Forelimb muscle (tissue), 1 donor: Measurements from ENCODE around the gene SH2B3. TPM values are rescaled to one million over a fixed set of nuclear protein-coding genes. Genes with fewer than 3 reads are reported as not detected.

Experiments used
- DNase-seq: peaks from one replicate; pipeline ENCODE4 v3.0.0-alpha.2; 2013; ENCODE audit warnings: low read depth
- polyA plus RNA-seq: library from polyadenylated mRNA; unstranded; fragments of 120-200 nt; gene quantifications from one replicate; pipeline ENCODE4 v1.2.1, GENCODE V29; 2013; ENCODE audit not compliant: insufficient read length

SH2B3 gene
- polyA plus RNA-seq, 1 donor: 12.9 TPM

- DNase-seq: no peak
These were observed 37.9 kb downstream of the SH2B3 start for GRCh38 chr12:111443586-111443985.

DNA sequence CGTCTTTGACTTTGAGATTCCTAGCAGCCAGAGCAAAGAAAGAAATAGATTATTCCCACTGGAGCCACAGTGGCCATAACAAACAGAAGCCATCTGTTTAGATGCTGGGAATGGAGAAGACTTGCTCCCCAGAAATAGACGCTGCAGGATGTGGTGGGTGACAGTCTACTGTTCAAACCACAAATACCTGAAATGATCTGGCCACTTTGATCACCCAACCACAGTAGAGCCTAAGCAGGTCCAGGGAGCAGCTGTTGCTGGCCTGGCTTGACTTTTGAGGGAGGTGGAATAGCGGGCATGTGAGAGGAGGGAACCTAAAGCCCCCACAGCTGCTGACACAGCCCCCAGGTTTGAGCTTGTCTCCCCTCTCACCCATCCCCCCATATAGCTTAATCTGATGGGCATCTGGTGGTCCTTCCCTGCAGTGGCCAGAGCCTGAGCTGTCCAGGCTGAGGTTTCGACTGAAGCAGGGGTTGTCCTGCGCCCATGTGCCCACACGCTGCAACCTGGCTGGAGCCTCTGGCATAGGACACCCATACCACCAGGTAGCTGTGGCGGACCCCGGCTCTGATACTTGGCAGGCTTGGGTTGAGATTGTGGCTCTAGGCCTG is 38.7 kb downstream of the SH2B3 start:
- DNase-seq: no peak

DNA sequence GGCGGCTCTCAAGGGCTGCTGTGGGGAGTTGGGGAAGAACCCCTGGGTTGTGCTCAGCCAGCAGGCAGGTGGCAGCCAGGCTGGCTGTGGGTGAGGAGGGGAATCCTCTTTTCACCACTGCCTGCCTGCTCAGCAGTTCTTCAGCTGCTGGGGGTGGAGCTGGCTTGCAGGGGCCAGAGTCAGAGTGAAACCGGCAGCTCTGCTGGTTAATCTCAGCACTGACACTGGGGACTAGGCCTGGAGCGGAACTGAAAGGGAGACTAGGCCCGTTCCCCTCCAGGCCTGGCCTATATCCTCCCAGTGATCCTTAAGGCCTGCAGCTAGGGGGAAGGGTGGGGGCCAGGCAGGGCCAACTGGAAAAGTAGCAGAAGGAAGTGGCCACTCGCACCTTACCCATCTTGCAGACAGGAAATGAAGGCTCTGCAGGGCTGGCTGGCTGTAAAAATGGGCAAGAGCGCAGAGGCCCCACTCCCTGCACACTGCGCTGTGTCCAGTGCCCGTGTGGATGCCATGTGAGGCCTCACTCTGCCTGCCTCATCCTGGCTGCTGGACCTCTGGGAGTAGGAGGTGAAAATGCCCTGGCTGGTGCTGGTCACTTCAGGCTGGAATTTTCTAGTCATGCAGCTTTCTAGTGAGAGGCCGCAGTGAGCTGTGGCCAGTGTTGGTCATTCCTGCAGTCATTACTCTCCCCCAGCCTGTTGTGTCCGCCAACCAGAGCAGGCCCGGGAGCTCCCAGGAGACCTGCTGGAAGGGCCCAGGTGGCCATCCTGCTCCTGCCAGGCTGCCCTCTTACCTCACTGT is 39.4 kb downstream of the SH2B3 start:
- DNase-seq: peak; percentile 31

- DNase-seq: no peak
These were observed 40.2 kb downstream of the SH2B3 start for GRCh38 chr12:111445726-111446581.

GRCh38 chr12:111446631-111447570 is 41.2 kb downstream of the SH2B3 start:
- no peak for DNase-seq

- DNase-seq: no peak
These were observed 42.0 kb downstream of the SH2B3 start for GRCh38 chr12:111447571-111448265.

GRCh38 chr12:111448266-111448830 is 42.6 kb downstream of the SH2B3 start:
- no peak for DNase-seq

DNA sequence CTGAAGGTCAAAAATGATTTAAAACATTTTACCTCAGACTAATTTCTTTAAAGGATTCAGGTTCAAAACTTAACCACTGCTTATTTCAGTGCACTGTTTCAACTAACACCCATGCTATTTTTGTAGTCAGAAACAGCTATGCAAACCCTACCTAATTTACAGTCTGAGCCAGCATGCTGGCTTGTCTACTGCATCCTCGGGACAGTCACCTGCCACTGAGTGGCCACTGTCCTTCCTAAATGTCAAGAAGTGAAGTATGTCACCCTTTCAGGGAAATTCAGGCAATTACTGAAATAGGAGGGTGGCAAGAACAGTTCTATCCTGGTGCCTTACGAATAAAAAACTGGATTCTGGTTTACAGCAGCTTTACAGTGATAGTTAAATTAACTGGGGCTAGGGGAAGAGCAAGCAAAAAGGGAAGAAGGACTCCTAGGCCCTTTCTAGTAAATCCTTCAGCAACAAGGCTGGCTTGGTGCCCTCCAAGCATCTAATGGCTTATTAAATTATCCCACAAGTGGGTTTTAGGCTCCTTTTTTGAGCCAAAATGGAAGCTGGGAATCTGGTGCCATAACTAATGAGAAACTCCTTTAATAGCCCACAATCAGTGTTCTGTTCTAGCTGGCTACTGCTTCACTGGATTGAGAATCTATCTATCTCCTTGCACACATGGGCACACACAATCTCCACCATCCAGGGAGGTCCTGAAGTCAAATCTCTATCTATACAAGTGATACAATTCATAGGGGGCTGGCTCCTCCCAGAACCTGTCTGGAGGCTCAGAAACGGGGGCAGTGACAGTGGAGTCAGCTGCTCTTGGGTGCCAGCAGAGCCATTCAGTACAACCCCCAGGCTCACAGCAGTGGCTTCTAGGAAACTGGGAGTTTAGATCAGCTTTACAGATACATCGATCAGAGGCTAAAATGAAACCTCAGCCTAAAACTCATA is 43.4 kb downstream of the SH2B3 start:
- no peak for DNase-seq

GRCh38 chr12:111450676-111451075 is 45.0 kb downstream of the SH2B3 start:
- no peak for DNase-seq

GRCh38 chr12:111451232-111451631 is 45.5 kb downstream of the SH2B3 start:
- no peak for DNase-seq

- DNase-seq: no peak
These were observed 46.0 kb downstream of the SH2B3 start for GRCh38 chr12:111451649-111452129.

- DNase-seq: no peak
These were observed 47.6 kb downstream of the SH2B3 start for GRCh38 chr12:111453071-111453989.

GRCh38 chr12:111454311-111454710 is 48.6 kb downstream of the SH2B3 start:
- DNase-seq: no peak

DNA sequence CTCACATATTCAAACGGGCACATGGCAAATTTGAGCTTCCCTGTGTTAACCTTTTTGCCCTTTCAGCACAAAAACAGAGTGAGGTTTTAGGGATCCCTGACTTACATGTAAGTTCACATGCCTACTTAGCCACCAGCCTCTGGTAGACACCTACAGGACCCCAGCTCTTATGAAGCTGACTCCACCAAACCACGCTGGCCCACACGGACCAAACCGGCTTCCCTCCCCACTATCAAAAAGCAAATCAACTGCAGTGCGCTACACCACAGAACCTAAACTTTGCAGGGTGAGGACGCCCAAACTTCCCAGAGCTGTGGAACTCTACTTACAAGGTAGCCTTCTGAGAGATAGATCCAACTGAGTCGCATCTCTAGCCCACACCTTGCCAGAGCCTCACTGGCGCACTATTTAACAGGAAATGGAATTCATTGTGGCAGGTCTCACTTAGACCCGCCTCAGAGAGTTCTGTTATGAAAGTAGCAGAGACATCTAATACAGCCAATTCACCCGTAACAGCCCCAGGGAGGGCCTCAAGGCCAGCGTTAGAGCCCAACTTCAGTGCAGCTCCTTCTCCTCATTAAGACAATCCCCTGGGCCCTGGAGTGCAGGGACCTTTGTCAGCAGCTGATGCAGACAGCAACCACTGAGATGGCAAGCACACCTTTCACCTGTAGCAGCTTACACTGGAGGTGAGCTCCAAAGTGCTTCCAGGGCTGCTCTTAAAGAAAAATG is 49.2 kb downstream of the SH2B3 start:
- no peak for DNase-seq

DNA sequence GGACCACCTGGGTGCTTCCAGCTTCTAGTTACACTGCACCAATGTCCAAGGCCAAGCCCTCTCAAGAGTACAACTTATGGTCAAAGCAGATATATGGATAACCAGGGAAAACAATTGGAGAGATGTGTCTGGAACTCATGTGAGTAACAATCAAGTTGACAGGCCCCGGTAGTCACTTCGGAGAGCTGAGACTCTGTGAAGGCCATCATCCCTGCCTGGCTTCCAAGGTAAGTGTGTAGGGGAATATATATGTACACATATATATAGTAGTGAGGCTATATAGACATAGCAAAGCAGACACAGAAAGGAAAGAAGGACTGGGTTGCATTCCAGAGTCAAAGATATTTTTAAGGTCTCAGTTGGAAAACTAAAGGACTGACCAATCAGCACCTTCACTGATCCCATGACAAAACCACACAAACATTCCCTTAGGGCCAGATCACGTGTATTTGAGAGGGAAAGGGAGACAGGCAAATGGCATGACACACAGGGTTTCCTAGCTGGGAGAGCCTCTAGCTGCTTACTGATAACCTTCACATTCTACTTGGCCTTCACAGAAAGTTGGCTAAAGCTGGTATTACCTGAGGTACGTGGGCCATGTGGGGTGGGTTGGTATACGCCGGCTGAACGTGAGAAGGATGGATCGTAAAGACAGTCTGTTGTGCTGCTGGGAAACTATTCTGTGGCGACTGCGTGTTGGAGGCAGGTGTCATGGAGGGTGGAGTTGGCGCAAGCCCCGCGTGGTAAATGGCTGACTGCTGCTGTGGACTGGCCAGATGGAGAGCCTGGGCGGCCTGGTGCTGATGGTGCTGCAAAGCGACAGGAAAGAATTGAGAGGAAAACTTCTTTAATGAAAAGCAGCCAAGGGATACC is 50.0 kb downstream of the SH2B3 start:
- no peak for DNase-seq

DNA sequence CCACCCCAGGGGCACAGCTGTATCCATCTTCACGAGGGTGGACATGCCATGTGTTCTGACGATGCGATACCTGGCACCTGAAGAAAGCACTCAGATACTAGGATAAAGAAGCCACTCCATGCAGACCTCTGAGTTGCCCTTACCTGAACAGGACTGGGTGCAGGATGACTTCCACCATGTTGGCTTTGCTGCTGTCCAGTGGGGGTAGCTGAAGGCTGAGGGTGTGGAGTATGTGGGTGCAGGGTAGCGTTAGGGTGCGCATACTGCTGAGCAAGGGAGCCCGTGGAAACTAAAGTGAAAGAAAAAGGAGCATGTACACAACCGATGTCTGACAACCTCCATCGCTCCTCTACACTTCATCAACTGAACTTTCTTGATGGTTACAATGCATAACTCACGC is 51.3 kb downstream of the SH2B3 start:
- no peak for DNase-seq
